PC-3 (cell line): ENCODE measurements around the gene TBC1D5.

Experiments
- EZH2 ChIP-seq: fragments of 300-600 bp; sonication (generic); IDR thresholded peaks from one replicate; pipeline ENCODE4 v1.6.1; 2017; ENCODE audit warnings: antibody characterized with exemption, mild to moderate bottlenecking, low read length; ENCODE audit not compliant: unreplicated experiment
- EZH2phosphoT487 ChIP-seq: fragments of 300-600 bp; sonication (generic); IDR thresholded peaks from 2 replicates; pipeline ENCODE4 v1.6.1; 2018; ENCODE audit warnings: mild to moderate bottlenecking, antibody characterized with exemption, low read length, borderline replicate concordance
- TF ChIP-seq, protein P1 (sequence below): fragments of 300-600 bp; sonication (generic); conservative IDR thresholded peaks from 2 replicates; pipeline ENCODE4 v1.5.1; 2017; ENCODE audit warnings: antibody characterized with exemption, low read depth, mild to moderate bottlenecking, low read length

GRCh38 chr3:17469954-17470353 is 272.5 kb downstream of the TBC1D5 start:
- TF ChIP-seq, protein P1, sequence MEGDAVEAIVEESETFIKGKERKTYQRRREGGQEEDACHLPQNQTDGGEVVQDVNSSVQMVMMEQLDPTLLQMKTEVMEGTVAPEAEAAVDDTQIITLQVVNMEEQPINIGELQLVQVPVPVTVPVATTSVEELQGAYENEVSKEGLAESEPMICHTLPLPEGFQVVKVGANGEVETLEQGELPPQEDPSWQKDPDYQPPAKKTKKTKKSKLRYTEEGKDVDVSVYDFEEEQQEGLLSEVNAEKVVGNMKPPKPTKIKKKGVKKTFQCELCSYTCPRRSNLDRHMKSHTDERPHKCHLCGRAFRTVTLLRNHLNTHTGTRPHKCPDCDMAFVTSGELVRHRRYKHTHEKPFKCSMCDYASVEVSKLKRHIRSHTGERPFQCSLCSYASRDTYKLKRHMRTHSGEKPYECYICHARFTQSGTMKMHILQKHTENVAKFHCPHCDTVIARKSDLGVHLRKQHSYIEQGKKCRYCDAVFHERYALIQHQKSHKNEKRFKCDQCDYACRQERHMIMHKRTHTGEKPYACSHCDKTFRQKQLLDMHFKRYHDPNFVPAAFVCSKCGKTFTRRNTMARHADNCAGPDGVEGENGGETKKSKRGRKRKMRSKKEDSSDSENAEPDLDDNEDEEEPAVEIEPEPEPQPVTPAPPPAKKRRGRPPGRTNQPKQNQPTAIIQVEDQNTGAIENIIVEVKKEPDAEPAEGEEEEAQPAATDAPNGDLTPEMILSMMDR: no peak
- TF ChIP-seq EZH2 (no peak), EZH2phosphoT487 (no peak)
